ENCODE results near the gene RAPGEF1. TPM values are rescaled to one million over a fixed set of nuclear protein-coding genes. Genes with fewer than 3 reads are reported as not detected.
"Not testable (repeated sequence)": the region's sequence is repeated elsewhere in the genome, so short reads cannot be mapped to it uniquely, and the experiment has no call there.

The RAPGEF1 gene
- total RNA-seq, 1 donor, result 119 TPM

DNA sequence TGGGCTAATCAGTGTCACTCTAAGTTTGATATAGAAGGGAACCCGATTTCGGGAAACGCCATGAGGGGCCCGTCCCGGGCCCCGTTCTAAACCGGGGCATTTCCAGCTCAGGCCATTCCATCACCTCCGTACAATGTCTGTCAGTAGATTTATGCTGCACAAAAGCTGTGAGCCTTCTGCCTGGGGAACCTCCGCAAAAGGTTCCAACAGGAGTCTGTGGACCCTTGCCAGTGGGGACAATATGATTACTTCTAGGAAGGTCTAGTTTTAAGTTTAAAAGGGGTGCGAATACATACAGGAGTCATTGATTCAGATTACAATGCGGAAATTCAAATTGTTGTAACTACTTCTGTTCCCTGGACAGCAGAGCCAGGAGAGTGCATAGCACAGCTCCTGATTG lies 57.6 kb downstream of the RAPGEF1 start:
- H3K4me1 ChIP-seq (ENCODE audit: insufficient read depth, low read length), result peaks cover 42% of the 10 kb centered on the region
- no peak overlapping the region for H3K4me3 ChIP-seq (ENCODE audit: low read length)
- H3K27me3 ChIP-seq (ENCODE audit: insufficient read depth, low read length), result no peaks in the 10 kb centered on the region
- H3K9me3 ChIP-seq (ENCODE audit: low read depth, low read length), result no peaks in the 10 kb centered on the region

DNA sequence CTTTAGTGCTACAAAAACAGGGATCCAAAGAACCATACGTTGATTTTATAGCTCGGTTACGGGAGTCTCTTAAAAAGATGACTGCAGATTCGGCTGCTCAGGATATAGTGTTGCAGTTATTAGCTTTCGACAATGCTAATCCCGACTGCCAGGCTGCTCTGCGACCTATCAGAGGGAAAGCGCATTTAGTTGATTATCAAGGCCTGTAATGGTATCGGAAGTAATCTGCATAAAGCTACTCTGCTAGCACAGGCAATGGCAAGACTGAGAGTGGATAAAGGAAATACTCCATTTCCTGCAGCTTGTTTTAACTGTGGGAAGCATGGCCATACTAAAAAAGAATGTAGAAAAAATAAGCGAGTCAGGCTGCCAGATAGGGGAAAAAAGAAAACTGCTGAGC lies 58.0 kb downstream of the RAPGEF1 start:
- not testable (repeated sequence) for H3K4me3 ChIP-seq (ENCODE audit: low read length); H3K9me3 ChIP-seq (ENCODE audit: low read depth, low read length); H3K27me3 ChIP-seq (ENCODE audit: insufficient read depth, low read length)
- H3K4me1 ChIP-seq (ENCODE audit: insufficient read depth, low read length), result peaks cover 47% of the 10 kb centered on the region

DNA sequence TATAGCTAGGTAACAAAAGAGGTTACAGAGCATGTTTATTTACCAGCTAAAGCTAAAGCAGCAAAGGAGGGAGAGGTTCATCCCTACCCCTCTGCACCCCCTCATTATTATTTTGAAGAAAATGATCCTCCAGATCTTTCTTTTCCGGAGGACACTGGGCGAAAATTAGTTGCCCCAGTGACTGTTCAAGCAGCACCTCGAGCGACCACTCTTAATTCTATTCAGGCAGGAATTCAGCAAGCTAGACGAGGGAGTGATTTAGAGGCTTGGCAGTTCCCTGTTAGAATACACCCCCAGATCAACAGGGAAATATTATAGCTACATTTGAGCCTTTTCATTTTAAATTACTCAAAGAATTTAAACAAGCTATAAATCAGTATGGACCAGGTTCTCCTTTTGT lies 58.8 kb downstream of the RAPGEF1 start:
- H3K4me3 ChIP-seq (ENCODE audit: low read length); H3K27me3 ChIP-seq (ENCODE audit: insufficient read depth, low read length); H3K9me3 ChIP-seq (ENCODE audit: low read depth, low read length): not testable (repeated sequence)
- H3K4me1 ChIP-seq (ENCODE audit: insufficient read depth, low read length), result peaks cover 49% of the 10 kb centered on the region

DNA sequence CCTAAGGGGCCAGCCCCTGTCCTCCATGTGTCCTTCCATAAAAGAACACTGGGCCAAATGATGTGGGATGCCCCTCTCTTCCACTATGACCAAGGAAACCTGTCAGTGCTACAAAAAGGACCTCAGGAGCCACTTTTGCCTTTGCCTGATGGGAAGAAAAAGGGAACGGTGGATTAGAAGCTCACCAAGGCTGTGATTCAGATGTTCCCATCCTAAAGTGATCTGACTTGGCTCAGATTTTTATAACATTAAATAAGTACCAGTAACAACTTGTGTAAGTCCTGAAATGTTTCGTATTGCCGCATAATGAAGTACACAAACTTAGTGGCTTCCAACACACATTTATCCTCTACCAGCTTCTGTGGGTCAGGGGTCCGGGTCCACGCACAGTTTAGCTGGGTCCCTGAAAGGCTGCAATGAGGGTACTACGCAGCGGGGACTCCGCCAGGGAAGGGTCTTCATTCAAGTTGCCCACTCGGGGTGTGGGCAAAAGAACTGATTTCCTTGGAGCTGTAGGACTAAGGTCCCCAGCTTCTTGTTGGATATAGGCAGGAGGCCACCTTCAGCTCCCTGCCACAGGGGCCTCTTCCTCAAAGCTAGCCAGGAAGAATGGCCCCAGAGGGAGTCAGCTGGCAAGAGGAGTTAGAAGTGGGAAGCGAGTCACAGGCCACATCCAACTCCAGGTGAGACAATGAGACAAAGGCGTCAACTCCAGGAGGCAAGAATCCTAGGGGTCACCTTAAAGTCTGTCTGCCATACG lies 60.4 kb downstream of the RAPGEF1 start:
- Histone ChIP-seq H3K4me1 (ENCODE audit: insufficient read depth, low read length) (peaks cover 64% of the 10 kb centered on the region), H3K4me3 (ENCODE audit: low read length) (no peak overlapping the region), H3K27me3 (ENCODE audit: insufficient read depth, low read length) (no peaks in the 10 kb centered on the region), H3K9me3 (ENCODE audit: low read depth, low read length) (no peaks in the 10 kb centered on the region)

DNA sequence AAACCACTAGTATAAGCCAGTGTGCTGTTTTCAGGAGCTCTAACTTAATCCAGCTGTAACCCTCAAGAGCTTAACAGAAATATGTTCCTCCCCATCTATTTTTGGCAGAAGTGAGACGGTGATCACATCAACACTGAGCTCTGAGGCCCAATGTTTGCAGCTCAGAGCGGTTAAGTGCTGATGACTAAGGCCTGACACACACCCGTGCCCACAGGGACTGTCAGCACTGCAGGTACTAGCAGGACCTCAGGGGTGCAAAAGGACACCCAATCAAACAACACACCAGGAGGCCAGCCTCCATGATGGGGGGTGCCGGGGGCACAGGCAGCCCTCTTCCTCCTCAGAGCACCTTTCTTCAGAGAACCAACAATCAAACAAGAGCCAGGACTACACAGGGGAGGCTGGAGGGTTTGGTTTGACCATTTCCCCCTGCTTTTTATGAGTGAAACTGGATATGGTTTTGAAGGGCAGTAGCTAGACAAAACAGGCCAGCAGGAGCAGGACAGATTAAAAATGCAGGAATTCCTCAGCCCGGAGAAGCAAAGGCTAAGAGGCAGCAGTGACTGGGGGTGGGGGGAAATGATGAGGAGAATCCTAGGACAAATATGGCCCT lies 61.3 kb downstream of the RAPGEF1 start:
- H3K4me1 ChIP-seq (ENCODE audit: insufficient read depth, low read length), result peaks cover 72% of the 10 kb centered on the region
- H3K27me3 ChIP-seq (ENCODE audit: insufficient read depth, low read length), result no peaks in the 10 kb centered on the region
- no peak overlapping the region for H3K4me3 ChIP-seq (ENCODE audit: low read length)
- no peaks in the 10 kb centered on the region for H3K9me3 ChIP-seq (ENCODE audit: low read depth, low read length)

DNA sequence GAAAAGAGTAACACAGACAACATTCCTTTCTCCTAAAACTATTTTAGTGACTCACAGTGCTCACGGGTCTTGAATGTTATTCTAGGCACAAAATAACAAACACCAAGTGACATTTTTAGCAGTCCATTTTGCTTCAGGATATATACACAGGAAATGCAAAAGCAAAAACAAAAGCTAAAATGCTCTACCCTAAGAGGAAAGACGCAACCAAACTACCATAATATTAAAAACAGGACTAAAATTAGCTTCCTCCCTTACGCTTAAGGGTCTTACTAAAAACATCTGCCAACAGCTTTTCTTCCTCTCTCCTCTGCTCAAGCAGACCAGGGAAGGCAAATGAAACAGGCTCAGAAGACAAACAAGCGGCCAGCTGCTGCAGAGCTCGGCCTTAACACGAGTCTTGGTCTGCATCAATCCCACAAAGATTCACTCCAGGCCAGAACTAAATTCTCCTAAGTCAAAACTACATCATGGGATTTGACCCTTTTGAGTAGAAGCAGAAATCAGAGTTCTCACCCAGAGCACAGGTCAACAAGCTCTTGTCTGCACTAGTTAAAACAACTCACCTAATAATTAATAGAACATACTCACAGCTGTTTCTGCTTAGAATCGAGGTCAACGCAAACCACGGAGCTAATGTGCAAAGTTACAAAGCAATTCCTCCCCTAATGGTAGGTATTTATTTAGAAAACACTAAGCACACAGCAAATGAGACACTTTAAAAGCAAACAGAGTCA lies 62.3 kb downstream of the RAPGEF1 start:
- no peak overlapping the region for H3K4me3 ChIP-seq (ENCODE audit: low read length)
- H3K9me3 ChIP-seq (ENCODE audit: low read depth, low read length), result no peaks in the 10 kb centered on the region
- H3K27me3 ChIP-seq (ENCODE audit: insufficient read depth, low read length), result no peaks in the 10 kb centered on the region
- peaks cover 82% of the 10 kb centered on the region for H3K4me1 ChIP-seq (ENCODE audit: insufficient read depth, low read length)

DNA sequence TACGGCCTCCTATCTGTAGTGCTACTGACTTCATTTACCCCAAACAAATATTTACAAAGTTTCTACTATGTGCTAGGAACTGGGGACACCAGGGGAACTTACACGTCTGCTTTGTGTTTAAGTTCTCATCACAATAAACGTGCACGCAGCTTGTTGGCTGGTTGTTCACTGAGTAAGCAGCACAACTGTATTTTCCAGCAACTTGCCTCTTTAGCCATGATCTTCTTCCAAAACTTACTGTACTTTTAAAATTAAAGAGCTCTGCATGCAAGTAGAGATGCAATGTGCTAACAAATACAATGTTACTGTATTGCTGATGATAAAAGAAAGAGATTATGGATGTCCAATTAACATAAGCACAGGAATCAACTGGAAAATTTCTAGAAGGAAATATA lies 62.8 kb downstream of the RAPGEF1 start:
- no peaks in the 10 kb centered on the region for H3K27me3 ChIP-seq (ENCODE audit: insufficient read depth, low read length)
- H3K4me1 ChIP-seq (ENCODE audit: insufficient read depth, low read length), result peaks cover 84% of the 10 kb centered on the region
- no peaks in the 10 kb centered on the region for H3K9me3 ChIP-seq (ENCODE audit: low read depth, low read length)
- H3K4me3 ChIP-seq (ENCODE audit: low read length), result no peak overlapping the region

DNA sequence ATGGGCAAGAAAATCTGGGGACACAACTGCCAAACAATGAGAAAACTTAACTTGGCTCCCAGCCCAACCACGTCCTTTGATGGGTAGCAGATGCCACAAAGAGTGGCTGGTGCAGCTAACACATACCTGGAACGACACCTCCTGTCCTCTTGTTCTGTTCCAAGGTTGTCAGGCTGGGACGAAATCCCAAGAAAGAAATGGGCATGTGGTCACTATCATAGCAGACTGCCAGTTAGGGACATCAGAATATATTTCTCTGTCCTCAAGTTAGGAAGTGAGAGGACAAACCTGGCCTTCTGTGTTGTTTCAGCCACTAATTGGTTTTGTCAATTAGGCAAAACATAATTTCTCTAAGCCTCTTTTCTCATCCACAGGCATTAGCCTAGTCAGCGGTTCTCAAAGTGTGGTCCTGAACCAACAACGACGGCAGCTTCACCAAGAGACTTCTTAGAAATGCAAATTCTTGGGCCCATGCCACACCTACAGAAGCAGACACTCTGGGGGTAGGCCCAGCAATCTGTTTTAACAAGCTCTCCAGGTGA lies 63.4 kb downstream of the RAPGEF1 start:
- Histone ChIP-seq H3K4me3 (ENCODE audit: low read length) (no peak overlapping the region), H3K4me1 (ENCODE audit: insufficient read depth, low read length) (peaks cover 85% of the 10 kb centered on the region), H3K27me3 (ENCODE audit: insufficient read depth, low read length) (no peaks in the 10 kb centered on the region), H3K9me3 (ENCODE audit: low read depth, low read length) (no peaks in the 10 kb centered on the region)

DNA sequence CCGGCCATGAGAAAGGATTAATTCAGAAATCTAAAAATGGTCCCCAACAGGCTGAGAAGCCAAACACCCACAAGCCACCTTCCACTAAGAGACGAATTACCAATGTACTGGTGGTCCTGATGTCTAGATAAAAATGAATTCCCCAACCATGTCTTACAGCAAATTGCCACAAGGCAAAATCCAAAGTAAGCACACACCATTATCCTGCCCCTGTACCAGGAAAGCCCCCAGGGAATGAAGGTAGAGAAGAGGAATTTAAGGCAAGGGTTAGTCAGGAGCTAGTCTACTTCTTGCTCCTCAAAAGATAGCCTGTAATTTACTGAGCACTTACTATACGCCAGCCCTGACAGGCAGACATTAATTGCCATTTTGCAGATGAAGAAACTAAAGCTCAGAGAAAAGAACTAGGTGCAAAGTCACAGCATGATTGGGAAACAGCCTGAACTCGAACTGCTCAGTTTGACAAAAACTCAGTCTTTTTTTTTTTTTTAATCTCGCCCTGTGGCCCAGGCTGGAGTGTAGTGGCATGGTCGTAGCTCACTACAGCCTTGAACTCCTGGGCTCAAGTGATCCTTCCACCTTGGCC lies 64.3 kb downstream of the RAPGEF1 start:
- no peak overlapping the region for H3K4me3 ChIP-seq (ENCODE audit: low read length)
- H3K4me1 ChIP-seq (ENCODE audit: insufficient read depth, low read length), result peaks cover 95% of the 10 kb centered on the region
- no peaks in the 10 kb centered on the region for H3K27me3 ChIP-seq (ENCODE audit: insufficient read depth, low read length)
- no peaks in the 10 kb centered on the region for H3K9me3 ChIP-seq (ENCODE audit: low read depth, low read length)

DNA sequence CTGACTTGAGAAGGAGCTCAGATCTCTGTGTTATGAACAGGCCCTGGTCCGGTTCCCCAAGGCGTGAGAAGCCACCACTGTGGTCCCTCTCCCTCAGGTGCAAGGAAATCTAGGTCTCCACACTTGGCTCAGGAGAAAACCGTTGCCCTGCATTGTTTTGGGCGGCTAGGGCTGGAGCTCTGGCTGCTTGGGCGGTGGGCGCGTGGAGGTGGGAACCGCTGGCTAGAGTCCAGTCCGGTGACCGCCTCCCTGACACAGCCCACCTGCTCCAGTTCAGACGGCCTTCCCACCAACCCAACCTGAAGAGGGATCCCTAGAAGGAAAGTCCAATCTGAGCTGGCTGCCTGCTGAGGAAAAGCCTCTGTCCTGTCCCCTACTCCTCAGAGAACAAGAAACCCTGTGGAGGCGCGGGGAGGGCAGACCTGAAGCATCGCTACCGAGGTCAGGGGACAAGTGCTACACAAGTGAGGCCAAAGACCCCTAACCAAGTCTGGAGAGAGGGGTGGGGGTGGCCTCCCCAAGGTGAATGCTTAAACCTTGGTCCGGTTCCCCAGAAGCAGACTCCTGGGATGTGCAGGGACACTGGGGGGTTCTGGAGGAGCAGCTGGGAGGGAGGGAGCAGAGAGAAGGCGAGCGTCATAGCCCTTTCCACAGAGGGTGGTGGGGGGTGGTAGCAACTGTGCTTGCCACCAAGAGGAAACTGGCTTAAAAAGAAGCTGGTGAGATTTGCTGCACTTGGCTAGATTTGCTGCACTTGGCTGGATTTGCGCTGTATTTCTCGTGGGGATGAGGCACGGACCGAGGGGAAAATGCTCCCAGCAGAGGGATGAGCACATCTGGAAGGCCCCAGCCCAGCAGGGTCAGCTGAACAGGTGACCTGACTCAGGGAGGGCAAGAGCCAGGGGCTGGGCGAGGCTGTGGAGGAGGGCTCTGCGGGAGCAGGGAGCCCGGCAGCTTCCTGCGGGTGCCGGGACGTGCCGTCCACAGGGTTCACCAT lies 65.2 kb downstream of the RAPGEF1 start:
- peaks cover 98% of the 10 kb centered on the region for H3K4me1 ChIP-seq (ENCODE audit: insufficient read depth, low read length)
- no peaks in the 10 kb centered on the region for H3K9me3 ChIP-seq (ENCODE audit: low read depth, low read length)
- no peak overlapping the region for H3K4me3 ChIP-seq (ENCODE audit: low read length)
- no peaks in the 10 kb centered on the region for H3K27me3 ChIP-seq (ENCODE audit: insufficient read depth, low read length)

DNA sequence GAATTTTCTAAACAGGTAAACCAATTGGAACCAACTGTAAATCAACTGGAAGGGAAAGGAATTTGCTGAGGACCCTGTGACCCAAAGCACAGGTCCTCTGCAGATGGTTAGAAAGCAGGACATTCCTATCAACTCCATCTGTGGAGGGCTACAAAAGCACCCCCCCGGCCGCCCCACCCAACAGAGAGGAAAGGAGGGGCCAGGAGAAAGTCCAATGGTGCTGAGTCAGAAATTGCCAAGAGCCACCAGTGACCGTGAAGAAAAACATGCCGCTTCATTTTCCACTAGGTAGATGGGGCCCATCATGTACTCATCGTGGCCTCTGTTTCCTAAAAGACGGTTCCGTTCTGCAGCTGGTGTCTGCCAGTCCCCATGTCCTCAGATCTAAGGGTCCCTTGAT lies 66.3 kb downstream of the RAPGEF1 start:
- no peaks in the 10 kb centered on the region for H3K9me3 ChIP-seq (ENCODE audit: low read depth, low read length)
- H3K4me3 ChIP-seq (ENCODE audit: low read length), result no peak overlapping the region
- peaks cover 98% of the 10 kb centered on the region for H3K4me1 ChIP-seq (ENCODE audit: insufficient read depth, low read length)
- H3K27me3 ChIP-seq (ENCODE audit: insufficient read depth, low read length), result no peaks in the 10 kb centered on the region

DNA sequence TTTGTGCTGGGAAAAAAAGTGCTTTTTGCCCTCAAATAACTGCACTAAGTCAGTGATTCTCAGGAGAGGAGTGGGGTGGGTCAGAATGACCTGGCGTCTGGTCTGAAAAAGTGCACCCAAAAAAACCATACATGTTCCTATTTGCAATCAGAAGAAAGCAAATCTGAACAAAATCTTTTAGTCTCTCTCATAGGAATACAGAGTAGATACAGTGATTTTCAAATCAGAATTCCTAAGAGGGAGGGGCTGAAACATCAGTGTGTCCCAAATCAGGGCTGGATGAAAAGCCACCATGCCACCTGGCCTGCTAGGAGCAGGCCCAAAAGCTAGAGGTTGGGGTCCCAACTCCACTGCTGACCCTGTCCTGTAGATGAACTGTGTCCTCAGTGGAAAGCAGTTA lies 66.8 kb downstream of the RAPGEF1 start:
- Histone ChIP-seq H3K27me3 (ENCODE audit: insufficient read depth, low read length) (no peaks in the 10 kb centered on the region), H3K4me3 (ENCODE audit: low read length) (no peak overlapping the region), H3K4me1 (ENCODE audit: insufficient read depth, low read length) (peaks cover 99% of the 10 kb centered on the region), H3K9me3 (ENCODE audit: low read depth, low read length) (no peaks in the 10 kb centered on the region)

DNA sequence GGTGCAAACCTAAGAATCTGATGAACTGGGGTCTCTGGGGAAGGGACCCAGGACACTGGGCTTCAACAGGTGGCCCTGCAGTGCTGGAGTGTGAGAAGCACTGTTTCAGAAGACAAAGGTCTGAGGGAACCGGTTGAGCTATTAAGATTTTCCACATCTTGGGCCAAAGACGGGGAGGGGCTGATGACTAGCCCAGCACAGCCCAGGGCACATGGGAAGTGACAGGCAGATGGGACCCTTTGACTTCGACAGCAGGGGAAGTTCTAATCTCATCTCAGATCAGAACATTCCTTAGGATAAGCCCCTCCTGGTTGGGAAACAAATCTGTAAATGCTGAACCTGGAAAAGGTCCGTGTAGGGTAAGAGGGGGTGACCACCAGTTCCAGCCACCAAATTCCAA lies 67.4 kb downstream of the RAPGEF1 start:
- Histone ChIP-seq H3K9me3 (ENCODE audit: low read depth, low read length) (no peaks in the 10 kb centered on the region), H3K27me3 (ENCODE audit: insufficient read depth, low read length) (no peaks in the 10 kb centered on the region), H3K4me1 (ENCODE audit: insufficient read depth, low read length) (peaks cover 99% of the 10 kb centered on the region), H3K4me3 (ENCODE audit: low read length) (no peak overlapping the region)

DNA sequence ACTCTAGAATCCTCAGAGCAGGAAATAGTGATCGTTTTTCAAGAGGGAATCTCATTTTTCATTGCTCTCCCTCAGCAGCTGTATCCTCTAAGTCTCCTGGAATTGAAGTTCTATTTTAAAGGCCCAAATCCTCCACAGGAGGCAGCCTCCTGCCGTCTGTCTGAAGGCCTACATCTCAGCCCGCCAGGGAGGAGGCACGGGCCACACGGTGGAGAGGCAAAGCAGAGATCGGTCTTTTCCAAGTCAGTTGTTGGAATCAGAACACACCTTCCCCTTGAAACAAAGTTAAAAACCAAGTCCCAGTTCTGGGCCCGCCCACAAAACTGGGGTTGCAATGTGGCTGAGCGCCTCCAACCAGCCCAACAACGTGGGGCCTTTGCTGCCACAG lies 68.7 kb downstream of the RAPGEF1 start:
- Histone ChIP-seq H3K4me1 (ENCODE audit: insufficient read depth, low read length) (peaks cover 99% of the 10 kb centered on the region), H3K4me3 (ENCODE audit: low read length) (no peak overlapping the region), H3K27me3 (ENCODE audit: insufficient read depth, low read length) (no peaks in the 10 kb centered on the region), H3K9me3 (ENCODE audit: low read depth, low read length) (no peaks in the 10 kb centered on the region)
